ENCODE results near the gene STUM.

GRCh38 chr1:226584164-226584563, 35.6 kb downstream of the STUM start:
- no peak for TF ChIP-seq POLR2A (IDR thresholded peaks at IDR 0.05; ENCODE audit: low read depth, low read length)
- TF ChIP-seq ZZZ3 (IDR thresholded peaks at IDR 0.05; ENCODE audit: control insufficient read depth, insufficient read length, low read depth) = no peak
- TF ChIP-seq PBX3 (IDR thresholded peaks at IDR 0.05; ENCODE audit: insufficient replicate concordance, low read depth, low read length) = no peak
- TF ChIP-seq NR2C2 (IDR thresholded peaks at IDR 0.05; ENCODE audit: borderline replicate concordance, control insufficient read depth, insufficient read length, low read depth) = no peak
- TF ChIP-seq, protein P1, sequence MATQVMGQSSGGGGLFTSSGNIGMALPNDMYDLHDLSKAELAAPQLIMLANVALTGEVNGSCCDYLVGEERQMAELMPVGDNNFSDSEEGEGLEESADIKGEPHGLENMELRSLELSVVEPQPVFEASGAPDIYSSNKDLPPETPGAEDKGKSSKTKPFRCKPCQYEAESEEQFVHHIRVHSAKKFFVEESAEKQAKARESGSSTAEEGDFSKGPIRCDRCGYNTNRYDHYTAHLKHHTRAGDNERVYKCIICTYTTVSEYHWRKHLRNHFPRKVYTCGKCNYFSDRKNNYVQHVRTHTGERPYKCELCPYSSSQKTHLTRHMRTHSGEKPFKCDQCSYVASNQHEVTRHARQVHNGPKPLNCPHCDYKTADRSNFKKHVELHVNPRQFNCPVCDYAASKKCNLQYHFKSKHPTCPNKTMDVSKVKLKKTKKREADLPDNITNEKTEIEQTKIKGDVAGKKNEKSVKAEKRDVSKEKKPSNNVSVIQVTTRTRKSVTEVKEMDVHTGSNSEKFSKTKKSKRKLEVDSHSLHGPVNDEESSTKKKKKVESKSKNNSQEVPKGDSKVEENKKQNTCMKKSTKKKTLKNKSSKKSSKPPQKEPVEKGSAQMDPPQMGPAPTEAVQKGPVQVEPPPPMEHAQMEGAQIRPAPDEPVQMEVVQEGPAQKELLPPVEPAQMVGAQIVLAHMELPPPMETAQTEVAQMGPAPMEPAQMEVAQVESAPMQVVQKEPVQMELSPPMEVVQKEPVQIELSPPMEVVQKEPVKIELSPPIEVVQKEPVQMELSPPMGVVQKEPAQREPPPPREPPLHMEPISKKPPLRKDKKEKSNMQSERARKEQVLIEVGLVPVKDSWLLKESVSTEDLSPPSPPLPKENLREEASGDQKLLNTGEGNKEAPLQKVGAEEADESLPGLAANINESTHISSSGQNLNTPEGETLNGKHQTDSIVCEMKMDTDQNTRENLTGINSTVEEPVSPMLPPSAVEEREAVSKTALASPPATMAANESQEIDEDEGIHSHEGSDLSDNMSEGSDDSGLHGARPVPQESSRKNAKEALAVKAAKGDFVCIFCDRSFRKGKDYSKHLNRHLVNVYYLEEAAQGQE (IDR thresholded peaks at IDR 0.05; ENCODE audit: low read depth, low read length) = no peak
- TF ChIP-seq ESRRA (IDR thresholded peaks at IDR 0.05; ENCODE audit: low read length) = no peak
- no peak for TF ChIP-seq BCL3 (IDR thresholded peaks at IDR 0.05; ENCODE audit: borderline replicate concordance, insufficient read depth, low read depth, low read length, poor library complexity, severe bottlenecking)
- TF ChIP-seq RAD21 (IDR thresholded peaks at IDR 0.05; ENCODE audit: insufficient read depth, low read depth, low read length) = no peak
- TF ChIP-seq PAX5 (IDR thresholded peaks at IDR 0.05; ENCODE audit: borderline replicate concordance, low read depth, low read length) = no peak
- no peak for TF ChIP-seq BHLHE40 (IDR thresholded peaks at IDR 0.05; ENCODE audit: borderline replicate concordance in 1 of 2, low read depth in 2 of 2, low read length in 1 of 2)
- TF ChIP-seq SREBF1 (IDR thresholded peaks at IDR 0.05; ENCODE audit: low read length) = no peak
- TF ChIP-seq ZNF274 (IDR thresholded peaks at IDR 0.05; ENCODE audit: insufficient read depth, insufficient read length) = no peak
- no peak for TF ChIP-seq CTCF (IDR thresholded peaks at IDR 0.05 in 2 of 3, conservative IDR thresholded peaks at IDR 0.05 in 1 of 3; ENCODE audit: control insufficient read depth in 2 of 3, extremely low read depth in 1 of 3, insufficient read depth in 1 of 3, low read depth in 3 of 3, low read length in 3 of 3)
- no peak for TF ChIP-seq POLR2AphosphoS5 (IDR thresholded peaks at IDR 0.05; ENCODE audit: low read length)
